Renal pelvis (tissue), 4 donors: Measurements from ENCODE around the gene OCA2. TPM values are rescaled to one million over a fixed set of nuclear protein-coding genes. Genes with fewer than 3 reads are reported as not detected.
A peak's percentile ranks its signal among the peaks of the same experiment; 100 is the strongest.
"Not testable (repeated sequence)": the region's sequence is repeated elsewhere in the genome, so short reads cannot be mapped to it uniquely, and the experiment has no call there.

ENCODE experiments used
- DNase-seq: peaks from one replicate; pipeline ENCODE4 v3.0.0-alpha.2; 2013
- polyA plus RNA-seq, 3 donors: library from polyadenylated mRNA; unstranded; fragments of 120-200 nt; gene quantifications; one replicate each; pipeline ENCODE4 v1.2.1, GENCODE V29; 2013; ENCODE audit not compliant: insufficient read length in 3 of 3

The OCA2 gene
- polyA plus RNA-seq, 3 donors, result 8.2 to 9.9 (median 9.0) TPM

DNA sequence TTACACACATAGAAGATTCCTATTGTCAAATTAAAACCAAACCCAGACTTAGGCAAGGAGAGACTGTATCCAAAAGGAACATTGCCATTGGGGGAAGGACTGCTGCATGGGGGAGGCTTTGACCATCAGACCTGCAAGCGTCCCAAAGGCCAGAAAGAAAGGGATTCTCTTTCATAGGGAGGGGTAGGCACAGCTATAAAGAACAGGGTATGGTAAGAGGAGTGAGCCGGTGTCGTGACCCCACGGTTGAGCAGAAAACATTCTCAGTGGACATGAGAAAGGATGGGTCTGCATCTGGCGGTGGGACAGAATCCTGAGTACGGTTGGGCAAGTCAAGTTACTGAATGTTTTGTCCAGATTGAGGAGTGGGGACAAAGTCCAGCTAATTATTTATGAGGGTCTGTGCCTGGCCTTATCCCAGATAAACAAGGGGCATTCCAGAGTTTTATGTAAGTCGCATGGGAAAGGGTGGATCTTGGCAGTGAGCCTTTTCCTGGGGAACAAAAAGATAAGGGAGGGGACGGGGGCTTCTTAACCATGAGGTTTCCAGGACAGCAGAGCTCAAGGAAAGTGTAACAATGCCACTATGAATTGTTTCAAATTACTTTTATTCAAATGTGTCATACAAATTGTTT lies 357.8 kb downstream of the OCA2 start:
- DNase-seq, result peak; percentile 35

DNA sequence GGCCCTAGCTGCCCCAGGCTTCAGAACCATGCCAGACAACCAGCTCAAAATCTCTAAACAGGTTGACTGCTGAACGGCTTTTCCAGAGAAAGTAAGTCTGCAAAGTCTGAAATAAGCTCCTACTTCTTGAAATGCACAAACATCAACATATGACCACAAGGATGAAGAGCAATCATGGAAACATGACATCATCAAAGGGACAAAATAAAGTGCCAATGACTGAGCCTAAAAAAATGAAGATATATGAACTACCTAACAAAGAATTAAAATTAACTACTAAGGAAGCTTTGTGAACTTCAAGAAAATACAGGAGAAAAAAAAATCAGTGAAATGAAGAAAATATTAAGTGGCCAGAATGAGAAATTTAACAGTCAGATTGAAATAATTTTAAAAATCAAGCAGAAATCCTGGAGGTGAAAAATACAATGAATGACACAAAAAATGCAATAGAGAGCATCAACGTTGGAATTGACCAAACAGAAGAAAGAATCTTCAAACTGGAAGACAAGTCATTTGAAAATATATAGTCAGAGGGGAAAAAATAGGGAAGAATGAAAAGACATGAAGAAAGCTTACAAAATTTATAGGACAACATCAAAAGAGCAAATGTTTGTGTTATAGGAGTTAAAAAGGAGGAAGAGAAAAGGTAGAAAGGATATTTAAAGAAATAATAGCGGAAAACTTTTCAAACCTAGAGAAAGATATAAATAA lies 364.2 kb downstream of the OCA2 start:
- no peak for DNase-seq

DNA sequence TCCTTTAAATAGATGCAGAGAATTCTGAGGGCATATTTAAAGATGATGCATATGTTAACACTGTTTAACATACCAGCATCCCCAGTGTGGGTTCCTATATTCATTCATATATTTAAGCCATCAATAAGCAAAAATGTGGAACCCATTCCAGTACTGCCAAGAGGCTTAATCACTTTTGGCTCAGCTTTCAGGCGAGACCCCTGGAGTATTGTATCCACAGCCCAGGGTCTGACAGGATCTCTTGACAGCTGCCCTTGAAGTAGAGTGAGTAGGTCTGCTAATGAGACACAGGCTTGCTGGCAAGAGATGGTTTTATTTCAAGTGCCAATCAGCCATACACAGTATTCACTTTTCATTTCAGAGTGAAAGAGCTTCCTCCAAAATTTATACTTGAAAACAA lies 367.3 kb downstream of the OCA2 start:
- no peak for DNase-seq

DNA sequence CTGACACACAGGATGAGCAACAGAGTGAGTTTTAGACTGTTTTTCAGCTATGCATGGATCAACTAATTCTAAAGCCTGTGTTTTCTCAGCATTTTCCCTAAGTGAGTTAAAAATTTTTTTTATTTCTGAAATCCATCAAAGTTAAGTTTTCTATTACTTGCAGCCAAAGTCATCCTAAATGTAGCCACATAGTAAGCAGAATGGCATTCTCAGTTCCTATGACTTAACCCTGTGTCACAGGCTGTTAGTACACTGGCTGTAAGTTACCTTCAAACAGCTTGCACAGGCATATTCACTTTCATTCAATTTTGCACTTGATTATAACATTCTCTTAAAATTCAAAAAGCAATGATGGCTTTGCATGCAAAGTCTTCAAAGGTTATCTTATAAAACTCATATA lies 368.2 kb downstream of the OCA2 start:
- DNase-seq, result no peak

DNA sequence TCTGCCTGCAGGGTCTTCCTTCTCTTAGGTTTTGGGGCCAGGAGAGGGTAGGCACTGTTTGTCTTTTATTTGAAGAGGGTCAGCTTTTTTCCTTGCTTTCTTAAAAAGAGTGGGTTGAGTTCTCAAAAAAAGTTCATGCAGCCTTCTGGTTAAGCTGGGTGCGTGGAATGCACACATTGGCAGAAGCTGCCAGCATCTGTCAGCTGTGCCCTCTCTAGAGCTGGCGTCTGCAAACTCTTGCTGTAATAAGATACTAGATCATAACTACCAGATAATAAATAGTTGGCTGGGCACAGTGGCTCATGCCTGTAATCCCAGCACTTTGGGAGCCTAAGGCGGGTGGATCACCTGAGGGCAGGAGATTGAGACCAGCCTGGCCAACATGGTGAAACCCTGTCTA lies 373.4 kb downstream of the OCA2 start:
- DNase-seq, result no peak

DNA sequence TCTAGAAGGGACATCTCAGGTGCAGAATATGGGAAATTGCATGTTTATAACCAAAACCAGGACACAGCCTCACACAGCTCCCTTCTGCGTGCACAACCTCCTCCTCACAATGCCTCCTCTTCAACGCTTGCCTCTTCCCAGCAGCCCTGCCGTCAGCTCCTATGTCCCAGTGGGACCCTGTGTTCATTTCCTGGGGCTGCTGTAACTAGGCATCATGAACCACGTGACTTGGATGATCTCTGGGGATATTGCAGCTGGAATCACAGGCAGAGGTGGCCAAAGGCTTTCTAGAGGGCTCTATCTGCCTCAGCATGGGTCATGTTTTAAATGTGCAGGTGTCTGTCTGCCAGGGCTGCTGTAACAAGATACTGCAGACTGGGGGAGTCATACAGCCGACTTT lies 375.3 kb downstream of the OCA2 start:
- DNase-seq, result peak; percentile 7

DNA sequence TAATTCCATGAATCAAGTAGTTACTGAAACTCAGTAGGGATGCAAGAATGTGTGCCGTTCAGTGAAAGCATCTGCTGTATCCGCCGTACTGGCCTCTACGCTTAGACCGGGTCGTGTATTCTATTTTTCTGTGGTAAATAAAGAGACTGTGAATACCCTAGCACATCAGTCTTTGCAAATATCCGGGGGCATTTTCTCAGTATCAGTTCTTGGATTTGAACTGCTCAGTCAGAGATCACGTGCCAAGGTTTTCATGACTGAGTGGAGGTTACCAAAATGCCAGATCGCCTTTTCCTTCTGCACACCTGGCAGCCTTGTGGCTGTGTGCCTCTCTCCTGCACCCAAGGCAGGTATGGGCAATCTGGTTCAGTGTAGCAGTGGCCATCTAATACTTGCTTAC lies 377.0 kb downstream of the OCA2 start:
- DNase-seq, result no peak

DNA sequence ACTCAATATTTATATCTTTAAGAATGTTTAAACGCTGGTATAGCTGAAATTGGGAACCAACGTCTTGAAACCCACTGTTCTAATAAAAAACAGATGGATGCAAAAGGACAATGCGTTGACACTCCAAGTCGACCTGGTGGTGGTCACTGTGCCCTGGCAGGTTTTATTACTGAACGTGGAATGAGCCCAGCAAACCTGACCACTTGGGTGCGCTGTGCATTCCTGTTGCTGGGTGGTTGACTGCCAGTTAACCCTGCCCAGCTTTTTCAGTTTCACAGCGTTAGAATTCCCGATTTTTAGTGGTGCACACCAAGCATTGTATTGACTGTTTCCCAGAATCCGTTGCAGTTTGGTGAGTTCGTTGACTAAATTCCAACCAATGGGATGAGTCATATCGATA lies 384.4 kb downstream of the OCA2 start:
- no peak for DNase-seq

DNA sequence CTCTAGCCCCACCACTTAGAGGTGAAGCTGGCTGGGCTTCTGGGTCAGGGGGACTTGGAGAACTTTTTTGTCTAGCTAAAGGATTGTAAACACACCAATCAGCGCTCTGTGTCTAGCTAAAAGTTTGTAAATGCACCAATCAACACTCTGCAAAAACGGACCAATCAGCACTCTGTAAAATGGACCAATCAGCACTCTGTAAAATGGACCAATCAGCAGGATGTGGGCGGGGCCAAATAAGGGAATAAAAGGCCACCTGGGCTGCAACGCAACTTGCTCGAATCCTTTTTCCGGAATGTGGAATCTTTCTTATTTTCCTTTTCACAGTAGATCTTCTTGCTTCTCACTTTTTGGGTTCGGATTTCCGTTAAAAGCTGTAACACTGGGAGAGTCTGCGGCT lies 385.3 kb downstream of the OCA2 start:
- not testable (repeated sequence) for DNase-seq

DNA sequence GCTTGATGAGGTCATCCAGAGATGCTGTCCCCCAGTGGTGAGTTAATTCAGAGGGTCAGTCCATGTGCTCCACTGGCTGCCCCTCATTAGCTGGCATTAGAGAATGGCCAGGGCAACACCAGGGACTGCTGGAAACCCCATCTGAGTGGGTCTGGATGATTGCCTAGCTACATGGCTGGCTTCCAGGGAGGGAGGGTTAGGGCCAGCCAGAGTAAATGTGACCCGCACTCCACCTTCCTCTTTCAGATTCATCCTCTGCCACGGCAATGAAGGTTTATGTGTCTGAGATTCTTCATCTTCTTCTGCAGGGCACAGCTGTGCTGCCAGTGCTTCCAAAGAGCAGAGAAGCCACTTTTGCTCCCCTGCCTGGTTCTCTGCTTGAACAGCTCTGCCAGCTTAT lies 391.9 kb downstream of the OCA2 start:
- DNase-seq, result no peak

DNA sequence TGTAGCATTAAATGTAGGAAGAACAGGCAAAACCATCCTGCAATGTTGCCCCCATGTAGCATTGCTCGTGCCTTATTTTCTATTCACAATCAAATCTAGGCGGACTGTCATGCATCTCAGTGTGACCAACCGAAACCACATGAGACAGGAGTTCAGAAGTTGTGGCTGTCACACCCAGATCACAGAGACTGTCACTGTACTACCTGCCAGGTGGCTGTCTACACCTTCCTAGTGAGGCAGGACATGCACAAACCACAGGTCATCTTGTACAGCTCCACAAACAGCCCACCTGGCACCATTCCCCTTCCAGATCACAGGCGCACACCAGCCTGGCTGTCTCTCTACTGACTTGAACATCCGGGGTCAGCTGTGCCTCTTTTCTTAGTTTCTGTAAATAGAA lies 392.8 kb downstream of the OCA2 start:
- no peak for DNase-seq

DNA sequence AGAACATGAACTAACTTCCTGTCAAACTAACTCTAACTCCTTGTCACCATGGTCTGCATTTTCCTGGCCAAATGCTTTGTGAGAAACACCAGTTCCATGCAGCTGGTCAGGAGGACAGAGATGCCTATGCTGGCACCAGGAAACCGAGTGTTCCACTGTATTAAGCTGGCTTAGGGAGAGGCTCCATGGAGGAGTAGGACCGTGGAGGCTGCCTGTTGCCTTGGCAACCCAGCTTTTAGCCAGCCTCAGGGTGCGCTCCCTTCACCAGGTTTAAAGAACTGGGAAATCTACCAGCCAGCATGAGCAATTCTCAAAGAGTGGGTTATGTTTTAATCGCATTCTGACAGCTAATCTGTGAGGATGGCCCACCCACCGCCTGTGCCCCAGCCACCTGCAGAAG lies 394.1 kb downstream of the OCA2 start:
- DNase-seq, result no peak

Other genes with a start within 250 kb of the OCA2 start
- 10 to 100 TPM; 48.7 to 73.3 (median 61.2) TPM for gene HERC2, start 222.9 kb upstream of the OCA2 start, polyA plus RNA-seq